Hepatocyte (in vitro differentiated cells): ENCODE results near the gene HTR1D.

ENCODE experiments used
- CTCF ChIP-seq: fragments of 200-600 bp; sonication (generic); IDR thresholded peaks from 2 replicates; pipeline ENCODE4 v1.5.1; 2016; ENCODE audit warnings: antibody characterized with exemption, mild to moderate bottlenecking; ENCODE audit not compliant: poor library complexity
- EZH2 ChIP-seq: fragments of 200-600 bp; sonication (generic); IDR thresholded peaks from 2 replicates; pipeline ENCODE4 v1.6.1; 2016; ENCODE audit warnings: antibody characterized with exemption, mild to moderate bottlenecking, borderline replicate concordance

GRCh38 chr1:23174426-23175110 is 42.7 kb downstream of the HTR1D start:
- TF ChIP-seq CTCF (no peak), EZH2 (no peak)
